SK-N-SH (cell line): ENCODE measurements around the gene E2F3. TPM values are rescaled to one million over a fixed set of nuclear protein-coding genes. Genes with fewer than 3 reads are reported as not detected.

Experiments
- CTCF ChIA-PET: fragments of 300-600, 350-600 bp; formaldehyde crosslinking; extraction: SDS; loops from one replicate; lab custom pipeline; 2021; lab: Yijun Ruan, JAX
- POLR2A ChIA-PET: fragments of 350-600 bp; sonication (Branson Sonifier 250); formaldehyde crosslinking; extraction: SDS; loops from one replicate; lab custom pipeline; 2020; ENCODE audit warnings: antibody characterized with exemption, inconsistent platforms; lab: Yijun Ruan, JAX
- DNase-seq: peaks from one replicate; pipeline ENCODE4 v3.0.0; 2012
- H2AFZ ChIP-seq: fragments of 200-600 bp; sonication (generic); 2 replicates; pipeline ENCODE4 v1.8.1; 2016; ENCODE audit warnings: antibody characterized with exemption, mild to moderate bottlenecking, low read depth
- H3F3A ChIP-seq: fragments of 200-600 bp; sonication (generic); replicated peaks from 2 replicates; pipeline ENCODE3; 2016; ENCODE audit warnings: antibody characterized with exemption, mild to moderate bottlenecking; ENCODE audit not compliant: insufficient read depth
- H3K27ac ChIP-seq, 2 experiments: fragments of 200-500 bp in 1 of 2; fragments of 200-600 bp in 1 of 2; sonication (Bioruptor generic) in 1 of 2; sonication (generic), shearing (Covaris generic) in 1 of 2; 2 replicates each; pipeline versions ENCODE4 v1.5.1 to v1.6.1; 2014 to 2016; ENCODE audit warnings: low read depth in 2 of 2, inconsistent platforms in 1 of 2, low read length in 1 of 2, mild to moderate bottlenecking in 1 of 2, mixed read lengths in 1 of 2
- H3K27me3 ChIP-seq: fragments of 200-600 bp; sonication (generic), shearing (Covaris generic); 2 replicates; pipeline ENCODE4 v1.6.1; 2016; ENCODE audit warnings: mixed run types; ENCODE audit not compliant: insufficient read depth
- H3K36me3 ChIP-seq, 2 experiments: fragments of 200-500 bp in 1 of 2; fragments of 200-600 bp in 1 of 2; sonication (Bioruptor generic) in 1 of 2; sonication (generic) in 1 of 2; replicated peaks in 1 of 2; 2 replicates each; pipeline versions ENCODE3 to v1.5.1; 2014 to 2016; ENCODE audit warnings: low read length in 1 of 2, mild to moderate bottlenecking in 1 of 2; ENCODE audit not compliant: insufficient read depth in 2 of 2, control insufficient read depth in 1 of 2
- H3K4me1 ChIP-seq, 2 experiments: fragments of 200-500 bp in 1 of 2; fragments of 200-600 bp in 1 of 2; sonication (Bioruptor generic) in 1 of 2; sonication (generic), shearing (Covaris generic) in 1 of 2; 2 replicates each; pipeline versions ENCODE4 v1.5.1 to v1.6.1; 2014 to 2016; ENCODE audit warnings: low read depth in 1 of 2, low read length in 1 of 2, mixed run types in 1 of 2; ENCODE audit not compliant: insufficient read depth in 2 of 2, control insufficient read depth in 1 of 2
- H3K4me2 ChIP-seq: fragments of 200-600 bp; sonication (generic), shearing (Covaris generic); 2 replicates; pipeline ENCODE4 v1.6.1; 2017; ENCODE audit warnings: mixed run types
- H3K4me3 ChIP-seq, 2 experiments: fragments of 200-500 bp in 1 of 2; fragments of 200-600 bp in 1 of 2; sonication (Bioruptor generic) in 1 of 2; sonication (generic), shearing (Covaris generic) in 1 of 2; 2 replicates each; pipeline versions ENCODE4 v1.5.1 to v1.8.1; 2014 to 2016; ENCODE audit warnings: low read depth in 2 of 2, inconsistent platforms in 1 of 2, low read length in 1 of 2, mild to moderate bottlenecking in 1 of 2, mixed read lengths in 1 of 2, moderate library complexity in 1 of 2
- H3K79me2 ChIP-seq: fragments of 200-600 bp; sonication (generic); 2 replicates; pipeline ENCODE4 v1.8.1; 2017; ENCODE audit warnings: mild to moderate bottlenecking; ENCODE audit not compliant: insufficient read depth
- H3K9ac ChIP-seq: fragments of 200-600 bp; sonication (generic); 2 replicates; pipeline ENCODE4 v1.6.1; 2017; ENCODE audit warnings: mixed run types
- H3K9me2 ChIP-seq: fragments of 200-600 bp; sonication (generic); 2 replicates; pipeline ENCODE4 v1.6.1; 2017; ENCODE audit warnings: mixed run types
- H3K9me3 ChIP-seq: fragments of 200-600 bp; sonication (generic); 2 replicates; pipeline ENCODE4 v1.6.1; 2017; ENCODE audit warnings: mixed run types, mild to moderate bottlenecking, moderate library complexity
- H4K20me1 ChIP-seq: fragments of 200-600 bp; sonication (generic); 2 replicates; pipeline ENCODE4 v1.6.1; 2017; ENCODE audit warnings: mild to moderate bottlenecking, mixed run types; ENCODE audit not compliant: insufficient read depth
- ELF1 ChIP-seq: IDR thresholded peaks from 2 replicates; pipeline ENCODE4 v1.4.0; 2012
- EZH2phosphoT487 ChIP-seq: fragments of 200-600 bp; sonication (generic); IDR thresholded peaks from 2 replicates; pipeline ENCODE4 v1.6.1; 2017; ENCODE audit warnings: low read depth, mixed run types, mild to moderate bottlenecking, antibody characterized with exemption, moderate library complexity, borderline replicate concordance
- FOSL2 ChIP-seq: IDR thresholded peaks from 2 replicates; pipeline ENCODE4 v1.4.0; 2012; ENCODE audit warnings: low read depth, mild to moderate bottlenecking, moderate library complexity, borderline replicate concordance
- GABPA ChIP-seq: IDR thresholded peaks from 2 replicates; pipeline ENCODE4 v1.4.0; 2012; ENCODE audit warnings: low read depth, mild to moderate bottlenecking
- JUND ChIP-seq: IDR thresholded peaks from 2 replicates; pipeline ENCODE4 v1.4.0; 2012
- MEF2A ChIP-seq: IDR thresholded peaks from 2 replicates; pipeline ENCODE4 v1.4.0; 2012; ENCODE audit warnings: low read depth, borderline replicate concordance
- MXI1 ChIP-seq: IDR thresholded peaks from 2 replicates; pipeline ENCODE4 v1.6.1; 2012; ENCODE audit warnings: mild to moderate bottlenecking, low read depth, low read length, improper control_type of control experiment
- NFIC ChIP-seq: IDR thresholded peaks from 2 replicates; pipeline ENCODE4 v1.4.0; 2012; ENCODE audit warnings: borderline replicate concordance
- NRF1 ChIP-seq: IDR thresholded peaks from 2 replicates; pipeline ENCODE4 v1.6.1; 2012; ENCODE audit warnings: low read depth, mild to moderate bottlenecking, low read length
- RFX5 ChIP-seq: IDR thresholded peaks from 2 replicates; pipeline ENCODE4 v1.6.1; 2012; ENCODE audit warnings: mild to moderate bottlenecking, improper control_type of control experiment, low read length
- RXRA ChIP-seq: IDR thresholded peaks from 2 replicates; pipeline ENCODE4 v1.4.0; 2012; ENCODE audit warnings: low read depth, mild to moderate bottlenecking, borderline replicate concordance
- SMC3 ChIP-seq: IDR thresholded peaks from 2 replicates; pipeline ENCODE4 v1.6.1; 2012; ENCODE audit warnings: low read depth, low read length, improper control_type of control experiment
- TAF1 ChIP-seq: IDR thresholded peaks from 2 replicates; pipeline ENCODE4 v1.6.1; 2012; ENCODE audit warnings: low read depth, mild to moderate bottlenecking, low read length, moderate library complexity, borderline replicate concordance
- TEAD4 ChIP-seq: IDR thresholded peaks from 2 replicates; pipeline ENCODE4 v1.4.0; 2012; ENCODE audit warnings: mild to moderate bottlenecking, borderline replicate concordance; ENCODE audit not compliant: insufficient read depth
- YY1 ChIP-seq: IDR thresholded peaks from 2 replicates; pipeline ENCODE4 v1.4.0; 2012; ENCODE audit warnings: low read depth, mild to moderate bottlenecking
- WGBS: methylation state at CpG from one replicate; pipeline ENCODE4 v1.1.6; 2017; ENCODE audit warnings: low lambda C conversion rate; 5-methylcytosine and 5-hydroxymethylcytosine counted together
- polyA plus RNA-seq, 3 experiments: library from polyadenylated mRNA; depleted of rRNA; stranded (reverse); fragments of >200 nt; gene quantifications; 2 replicates each; pipeline ENCODE4 v1.2.3, GENCODE V29; 2012
- TF ChIP-seq, protein P1 (sequence below): IDR thresholded peaks from 2 replicates; pipeline ENCODE4 v1.4.0; 2012; ENCODE audit warnings: low read depth, borderline replicate concordance
- TF ChIP-seq, protein P2 (sequence below): IDR thresholded peaks from 2 replicates; pipeline ENCODE4 v1.6.1; 2012; ENCODE audit warnings: mild to moderate bottlenecking, low read depth, low read length, moderate library complexity
- TF ChIP-seq, protein P3 (sequence below): fragments of 150-350 bp; IDR thresholded peaks from 2 replicates; pipeline ENCODE4 v1.6.1; 2016; ENCODE audit warnings: mild to moderate bottlenecking, low read depth, low read length
- TF ChIP-seq, protein P4 (sequence below): fragments of 200-600 bp; sonication (generic); IDR thresholded peaks from 2 replicates; pipeline ENCODE4 v1.6.1; 2017; ENCODE audit warnings: antibody characterized with exemption, mild to moderate bottlenecking, moderate library complexity
- TF ChIP-seq, protein P5 (sequence below): IDR thresholded peaks from 2 replicates; pipeline ENCODE4 v1.4.0; 2012; ENCODE audit warnings: low read depth, borderline replicate concordance

E2F3 gene
- polyA plus RNA-seq, 1 of the 3 experiments (the other 2 are of a cell fraction), result 12.7 TPM

DNA sequence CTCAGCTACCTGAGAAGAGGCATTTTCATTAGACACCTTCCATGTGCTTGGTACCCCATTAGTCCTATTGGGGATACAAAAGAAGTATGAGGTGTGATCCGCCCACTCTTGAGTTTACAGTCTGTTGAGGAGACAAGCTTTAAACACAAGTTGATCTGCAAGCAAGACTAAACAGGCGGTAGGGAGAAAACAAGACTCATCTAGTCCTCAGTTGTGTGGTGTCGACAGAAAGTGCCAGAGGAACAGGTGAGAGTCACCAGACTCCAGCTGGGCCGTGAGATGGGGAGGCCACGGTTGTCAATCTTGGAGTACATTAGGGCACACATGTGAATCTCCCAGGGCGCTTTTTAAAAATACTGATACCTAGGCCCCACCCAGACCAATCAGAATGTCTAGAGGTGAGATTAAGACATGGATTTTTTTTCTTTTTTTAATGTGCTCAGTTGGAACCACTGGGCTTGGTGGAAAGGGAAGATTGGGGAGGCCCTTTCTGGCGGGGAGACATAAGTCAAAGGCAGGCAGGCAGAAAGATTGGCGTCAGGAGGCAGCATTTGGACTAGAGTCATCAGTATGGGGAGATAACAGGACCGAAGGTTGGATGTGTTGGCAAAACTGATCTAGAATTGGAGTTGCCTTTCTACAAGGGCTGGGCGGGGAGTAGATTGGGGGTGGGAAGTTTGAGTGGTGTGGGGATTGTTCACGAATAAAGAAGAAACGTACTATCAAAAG, 10.4 kb downstream of the E2F3 start:
- TF ChIP-seq, protein P1, sequence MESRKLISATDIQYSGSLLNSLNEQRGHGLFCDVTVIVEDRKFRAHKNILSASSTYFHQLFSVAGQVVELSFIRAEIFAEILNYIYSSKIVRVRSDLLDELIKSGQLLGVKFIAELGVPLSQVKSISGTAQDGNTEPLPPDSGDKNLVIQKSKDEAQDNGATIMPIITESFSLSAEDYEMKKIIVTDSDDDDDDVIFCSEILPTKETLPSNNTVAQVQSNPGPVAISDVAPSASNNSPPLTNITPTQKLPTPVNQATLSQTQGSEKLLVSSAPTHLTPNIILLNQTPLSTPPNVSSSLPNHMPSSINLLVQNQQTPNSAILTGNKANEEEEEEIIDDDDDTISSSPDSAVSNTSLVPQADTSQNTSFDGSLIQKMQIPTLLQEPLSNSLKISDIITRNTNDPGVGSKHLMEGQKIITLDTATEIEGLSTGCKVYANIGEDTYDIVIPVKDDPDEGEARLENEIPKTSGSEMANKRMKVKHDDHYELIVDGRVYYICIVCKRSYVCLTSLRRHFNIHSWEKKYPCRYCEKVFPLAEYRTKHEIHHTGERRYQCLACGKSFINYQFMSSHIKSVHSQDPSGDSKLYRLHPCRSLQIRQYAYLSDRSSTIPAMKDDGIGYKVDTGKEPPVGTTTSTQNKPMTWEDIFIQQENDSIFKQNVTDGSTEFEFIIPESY, result no peak
- no peak for TF ChIP-seq FOSL2
- TF ChIP-seq, protein P2, sequence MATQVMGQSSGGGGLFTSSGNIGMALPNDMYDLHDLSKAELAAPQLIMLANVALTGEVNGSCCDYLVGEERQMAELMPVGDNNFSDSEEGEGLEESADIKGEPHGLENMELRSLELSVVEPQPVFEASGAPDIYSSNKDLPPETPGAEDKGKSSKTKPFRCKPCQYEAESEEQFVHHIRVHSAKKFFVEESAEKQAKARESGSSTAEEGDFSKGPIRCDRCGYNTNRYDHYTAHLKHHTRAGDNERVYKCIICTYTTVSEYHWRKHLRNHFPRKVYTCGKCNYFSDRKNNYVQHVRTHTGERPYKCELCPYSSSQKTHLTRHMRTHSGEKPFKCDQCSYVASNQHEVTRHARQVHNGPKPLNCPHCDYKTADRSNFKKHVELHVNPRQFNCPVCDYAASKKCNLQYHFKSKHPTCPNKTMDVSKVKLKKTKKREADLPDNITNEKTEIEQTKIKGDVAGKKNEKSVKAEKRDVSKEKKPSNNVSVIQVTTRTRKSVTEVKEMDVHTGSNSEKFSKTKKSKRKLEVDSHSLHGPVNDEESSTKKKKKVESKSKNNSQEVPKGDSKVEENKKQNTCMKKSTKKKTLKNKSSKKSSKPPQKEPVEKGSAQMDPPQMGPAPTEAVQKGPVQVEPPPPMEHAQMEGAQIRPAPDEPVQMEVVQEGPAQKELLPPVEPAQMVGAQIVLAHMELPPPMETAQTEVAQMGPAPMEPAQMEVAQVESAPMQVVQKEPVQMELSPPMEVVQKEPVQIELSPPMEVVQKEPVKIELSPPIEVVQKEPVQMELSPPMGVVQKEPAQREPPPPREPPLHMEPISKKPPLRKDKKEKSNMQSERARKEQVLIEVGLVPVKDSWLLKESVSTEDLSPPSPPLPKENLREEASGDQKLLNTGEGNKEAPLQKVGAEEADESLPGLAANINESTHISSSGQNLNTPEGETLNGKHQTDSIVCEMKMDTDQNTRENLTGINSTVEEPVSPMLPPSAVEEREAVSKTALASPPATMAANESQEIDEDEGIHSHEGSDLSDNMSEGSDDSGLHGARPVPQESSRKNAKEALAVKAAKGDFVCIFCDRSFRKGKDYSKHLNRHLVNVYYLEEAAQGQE, result no peak
- no peak for TF ChIP-seq EZH2phosphoT487
- no peak for TF ChIP-seq SMC3
- TF ChIP-seq RXRA, result no peak
- no peak for TF ChIP-seq MEF2A
- no peak for TF ChIP-seq GABPA
- TF ChIP-seq, protein P3, sequence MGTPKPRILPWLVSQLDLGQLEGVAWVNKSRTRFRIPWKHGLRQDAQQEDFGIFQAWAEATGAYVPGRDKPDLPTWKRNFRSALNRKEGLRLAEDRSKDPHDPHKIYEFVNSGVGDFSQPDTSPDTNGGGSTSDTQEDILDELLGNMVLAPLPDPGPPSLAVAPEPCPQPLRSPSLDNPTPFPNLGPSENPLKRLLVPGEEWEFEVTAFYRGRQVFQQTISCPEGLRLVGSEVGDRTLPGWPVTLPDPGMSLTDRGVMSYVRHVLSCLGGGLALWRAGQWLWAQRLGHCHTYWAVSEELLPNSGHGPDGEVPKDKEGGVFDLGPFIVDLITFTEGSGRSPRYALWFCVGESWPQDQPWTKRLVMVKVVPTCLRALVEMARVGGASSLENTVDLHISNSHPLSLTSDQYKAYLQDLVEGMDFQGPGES, result no peak
- no peak for TF ChIP-seq JUND
- no peak for TF ChIP-seq RFX5
- no peak for TF ChIP-seq NRF1
- TF ChIP-seq, protein P4, sequence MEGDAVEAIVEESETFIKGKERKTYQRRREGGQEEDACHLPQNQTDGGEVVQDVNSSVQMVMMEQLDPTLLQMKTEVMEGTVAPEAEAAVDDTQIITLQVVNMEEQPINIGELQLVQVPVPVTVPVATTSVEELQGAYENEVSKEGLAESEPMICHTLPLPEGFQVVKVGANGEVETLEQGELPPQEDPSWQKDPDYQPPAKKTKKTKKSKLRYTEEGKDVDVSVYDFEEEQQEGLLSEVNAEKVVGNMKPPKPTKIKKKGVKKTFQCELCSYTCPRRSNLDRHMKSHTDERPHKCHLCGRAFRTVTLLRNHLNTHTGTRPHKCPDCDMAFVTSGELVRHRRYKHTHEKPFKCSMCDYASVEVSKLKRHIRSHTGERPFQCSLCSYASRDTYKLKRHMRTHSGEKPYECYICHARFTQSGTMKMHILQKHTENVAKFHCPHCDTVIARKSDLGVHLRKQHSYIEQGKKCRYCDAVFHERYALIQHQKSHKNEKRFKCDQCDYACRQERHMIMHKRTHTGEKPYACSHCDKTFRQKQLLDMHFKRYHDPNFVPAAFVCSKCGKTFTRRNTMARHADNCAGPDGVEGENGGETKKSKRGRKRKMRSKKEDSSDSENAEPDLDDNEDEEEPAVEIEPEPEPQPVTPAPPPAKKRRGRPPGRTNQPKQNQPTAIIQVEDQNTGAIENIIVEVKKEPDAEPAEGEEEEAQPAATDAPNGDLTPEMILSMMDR, result no peak
- TF ChIP-seq YY1, result no peak
- TF ChIP-seq, protein P5, sequence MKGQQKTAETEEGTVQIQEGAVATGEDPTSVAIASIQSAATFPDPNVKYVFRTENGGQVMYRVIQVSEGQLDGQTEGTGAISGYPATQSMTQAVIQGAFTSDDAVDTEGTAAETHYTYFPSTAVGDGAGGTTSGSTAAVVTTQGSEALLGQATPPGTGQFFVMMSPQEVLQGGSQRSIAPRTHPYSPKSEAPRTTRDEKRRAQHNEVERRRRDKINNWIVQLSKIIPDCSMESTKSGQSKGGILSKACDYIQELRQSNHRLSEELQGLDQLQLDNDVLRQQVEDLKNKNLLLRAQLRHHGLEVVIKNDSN, result no peak
- no peak for TF ChIP-seq TAF1
- TF ChIP-seq TEAD4, result no peak
- no peak for TF ChIP-seq MXI1
- TF ChIP-seq ELF1, result no peak
- TF ChIP-seq NFIC, result no peak
- Histone ChIP-seq H3K4me1 (peaks cover 1 to 9% of the 10 kb centered on the region in 2 experiments; a peak in 1 of 4 replicates), H3K27me3 (no peaks in the 10 kb centered on the region), H2AFZ (no peak overlapping the region), H3K4me2 (no peak overlapping the region), H3K9me2 (no peaks in the 10 kb centered on the region), H3F3A (no peaks in the 10 kb centered on the region), H3K36me3 (peaks cover 15 to 39% of the 10 kb centered on the region in 2 experiments), H3K9me3 (no peaks in the 10 kb centered on the region), H3K79me2 (peaks cover 100% of the 10 kb centered on the region), H3K27ac (no peak overlapping the region), H3K9ac (no peak overlapping the region), H3K4me3 (no peak overlapping the region), H4K20me1 (peaks cover 99% of the 10 kb centered on the region)
- POLR2A ChIA-PET, result no interaction called here
- CTCF ChIA-PET, result interaction anchor here (1.2 kb wide), 1 partner anchor 11 kb away, joined by 4 read pairs; no protein-coding TSS in a partner anchor
- DNase-seq, result no peak
- 97% methylated on average over 12 of the region's 12 CpGs for WGBS
